Umbilical cord (tissue), 2 donors: ENCODE results near the gene GARIN5B. TPM values are rescaled to one million over a fixed set of nuclear protein-coding genes. Genes with fewer than 3 reads are reported as not detected.
A peak's percentile ranks its signal among the peaks of the same experiment; 100 is the strongest.

Source experiments
- DNase-seq: peaks from one replicate; pipeline ENCODE4 v3.0.0-alpha.2; 2015; ENCODE audit warnings: low spot score
- total RNA-seq: library from RNA; depleted of rRNA; stranded (reverse); fragments of >200 nt; gene quantifications from one replicate; pipeline ENCODE4 v1.2.3, GENCODE V29; 2014; ENCODE audit warnings: low replicate concordance; ENCODE audit not compliant: insufficient read depth

The GARIN5B gene
- total RNA-seq, 1 donor from 2014 or later, result not detected

GRCh38 chr19:55324662-55325061, 38.4 kb downstream of the GARIN5B start:
- DNase-seq, result no peak

GRCh38 chr19:55322204-55322885, 40.7 kb downstream of the GARIN5B start:
- no peak for DNase-seq

- no peak for DNase-seq
Measured at GRCh38 chr19:55321466-55322137, 41.5 kb downstream of the GARIN5B start.

- DNase-seq, result no peak
Measured at GRCh38 chr19:55320844-55321419, 42.1 kb downstream of the GARIN5B start.

- peak; percentile 54 for DNase-seq
Measured at GRCh38 chr19:55319785-55320184, 43.3 kb downstream of the GARIN5B start.

GRCh38 chr19:55316646-55317045, 46.4 kb downstream of the GARIN5B start:
- DNase-seq, result no peak

- no peak for DNase-seq
Measured at GRCh38 chr19:55315956-55316525, 47.0 kb downstream of the GARIN5B start.

- DNase-seq, result no peak
Measured at GRCh38 chr19:55314396-55314795, 48.7 kb downstream of the GARIN5B start.

- DNase-seq, result no peak
Measured at GRCh38 chr19:55312621-55313512, 50.2 kb downstream of the GARIN5B start.

GRCh38 chr19:55311797-55312196, 51.3 kb downstream of the GARIN5B start:
- DNase-seq, result no peak

GRCh38 chr19:55311397-55311796, 51.7 kb downstream of the GARIN5B start:
- no peak for DNase-seq

- DNase-seq, result no peak
Measured at GRCh38 chr19:55310498-55310897, 52.6 kb downstream of the GARIN5B start.

GRCh38 chr19:55309448-55309847, 53.6 kb downstream of the GARIN5B start:
- DNase-seq, result no peak

- no peak for DNase-seq
Measured at GRCh38 chr19:55308281-55308680, 54.8 kb downstream of the GARIN5B start.

GRCh38 chr19:55306712-55307111, 56.3 kb downstream of the GARIN5B start:
- DNase-seq, result no peak

GRCh38 chr19:55305983-55306562, 57.0 kb downstream of the GARIN5B start:
- no peak for DNase-seq

GRCh38 chr19:55305491-55305890, 57.6 kb downstream of the GARIN5B start:
- DNase-seq, result peak; percentile 29

- DNase-seq, result no peak
Measured at GRCh38 chr19:55304980-55305379, 58.1 kb downstream of the GARIN5B start.
